GDM1 (cell line): ENCODE results near the gene ADAMTS10.
A peak's percentile ranks its signal among the peaks of the same experiment; 100 is the strongest.
"Not testable (repeated sequence)": the region's sequence is repeated elsewhere in the genome, so short reads cannot be mapped to it uniquely, and the experiment has no call there.

Experiments
- DNase-seq: peaks from one replicate; lab custom pipeline; 2025; lab: John Stamatoyannopoulos, UW

Gene ADAMTS10

DNA sequence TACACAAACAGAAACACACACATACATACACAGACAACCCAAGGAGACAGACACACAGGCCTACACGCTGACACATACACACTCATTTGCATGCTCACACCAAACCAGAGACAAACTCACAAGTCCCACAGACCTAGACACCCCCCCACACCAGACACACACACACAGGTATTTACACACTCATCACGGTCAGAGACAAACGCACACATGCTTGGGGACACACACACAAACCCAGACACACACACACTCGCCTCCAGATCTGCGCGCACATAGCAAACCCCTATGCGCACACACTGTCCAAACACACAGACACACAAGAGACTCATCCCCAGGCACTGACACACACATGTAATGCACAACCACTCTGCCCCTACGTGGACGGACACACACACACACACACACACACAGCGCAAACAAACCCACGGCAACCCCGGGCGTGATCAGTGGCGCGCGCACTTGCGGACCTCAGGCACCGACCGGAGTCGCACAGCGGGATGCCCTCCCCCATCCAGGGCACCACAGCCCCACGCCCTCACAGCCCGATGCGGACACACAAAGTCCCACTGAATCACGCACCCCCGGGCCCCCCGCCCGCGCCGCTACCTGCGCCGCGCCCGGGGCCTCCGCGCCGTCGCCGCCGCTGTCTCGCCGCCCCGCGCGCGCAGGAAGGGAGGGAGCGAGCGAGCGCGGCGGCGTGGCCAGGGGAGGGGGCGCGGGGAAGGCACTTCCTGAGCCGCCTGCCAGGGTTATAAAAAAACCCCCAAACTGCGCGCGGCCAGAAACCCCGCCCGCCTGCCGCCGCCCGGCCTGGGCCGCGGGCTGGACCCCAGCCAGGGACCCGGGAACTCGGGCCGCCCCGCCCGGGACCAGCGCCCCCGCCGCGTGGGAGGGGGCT is at the start of gene ADAMTS10:
TSS of gene ADAMTS10 (minus strand) at position 675 of the 895 bp plus-strand sequence. CDS start 5,005 bp downstream, outside the sequence.
- DNase-seq, result peak; percentile 54

GRCh38 chr19:8659905-8660304 is 49.4 kb upstream of the ADAMTS10 start:
- DNase-seq, result no peak

DNA sequence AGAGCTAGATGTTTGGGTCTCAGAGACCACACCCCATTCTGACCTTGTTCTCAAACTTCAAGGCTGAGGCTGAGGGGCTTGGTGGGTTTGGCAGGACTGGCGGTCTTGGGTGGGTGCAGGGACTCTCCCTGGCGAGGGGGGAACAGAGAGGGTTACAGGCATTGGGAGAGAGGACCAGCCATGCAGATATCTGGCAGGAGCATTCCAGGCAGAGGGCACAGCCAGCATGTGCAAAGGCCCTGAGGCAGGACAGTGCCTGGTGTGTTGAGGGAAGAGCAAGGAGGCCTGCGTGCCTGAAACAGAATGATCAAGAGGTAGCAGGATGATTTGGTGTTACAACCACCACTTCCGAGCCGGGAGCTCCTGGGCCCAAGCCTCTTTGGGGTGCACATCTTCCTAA is 47.4 kb upstream of the ADAMTS10 start:
- no peak for DNase-seq

DNA sequence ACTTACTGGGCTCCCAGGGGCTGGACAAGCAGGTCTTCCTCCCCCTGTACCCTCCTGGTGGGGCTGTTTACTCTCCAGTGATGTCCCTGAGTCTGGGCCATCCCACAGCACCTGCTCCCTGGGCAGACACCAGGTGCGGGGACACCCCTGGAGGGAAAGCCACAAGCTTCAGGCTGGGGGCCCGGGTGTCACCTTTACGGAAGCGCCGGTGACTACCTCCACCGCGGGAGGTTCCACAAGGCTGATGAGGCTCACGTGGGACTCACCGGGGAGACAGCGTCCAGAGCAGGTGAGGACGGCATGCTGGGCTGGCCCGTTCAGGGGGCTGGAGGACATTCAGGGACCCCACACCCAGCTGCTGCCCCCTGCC is 44.8 kb upstream of the ADAMTS10 start:
- no peak for DNase-seq

DNA sequence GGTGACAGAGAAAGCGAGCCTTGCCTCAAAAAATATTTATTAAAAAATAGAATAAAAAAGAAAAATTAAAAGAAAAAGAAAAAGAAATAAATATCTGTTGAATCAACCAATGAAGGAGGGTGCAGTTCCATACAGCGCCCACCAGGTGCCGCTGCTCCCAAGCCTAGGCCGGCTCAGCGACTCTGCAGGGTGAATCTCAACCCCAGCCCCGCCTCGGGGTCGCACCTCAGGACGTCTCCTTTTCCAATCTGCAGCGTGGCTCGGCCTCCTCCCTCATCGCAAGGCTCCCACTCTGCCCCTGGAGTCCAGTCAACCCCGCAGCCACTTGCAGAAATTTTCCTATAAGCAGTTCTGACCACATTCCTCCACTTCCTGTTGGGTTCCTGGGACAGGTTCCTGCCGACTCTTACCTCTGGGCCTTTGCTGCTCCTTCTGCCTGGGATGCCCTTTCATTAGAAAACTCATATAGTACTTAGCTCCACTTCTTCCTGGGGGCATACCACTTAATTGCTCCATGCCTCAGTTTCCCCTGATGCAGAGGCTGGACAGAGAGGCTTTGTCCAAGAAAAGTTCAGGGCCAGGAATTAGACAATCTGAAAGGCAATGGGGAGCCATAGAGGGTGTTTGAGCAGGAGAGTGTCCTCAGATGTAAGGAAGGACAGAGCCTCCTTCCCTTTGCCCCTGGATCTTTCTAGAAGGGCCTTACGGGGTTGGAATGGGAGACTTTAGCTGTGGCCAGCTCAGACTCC is 44.2 kb upstream of the ADAMTS10 start:
- peak; percentile 46 for DNase-seq

- no peak for DNase-seq
Observed at GRCh38 chr19:8648240-8648639, 37.7 kb upstream of the ADAMTS10 start.

- DNase-seq, result no peak
Observed at GRCh38 chr19:8643860-8644653, 33.5 kb upstream of the ADAMTS10 start.

DNA sequence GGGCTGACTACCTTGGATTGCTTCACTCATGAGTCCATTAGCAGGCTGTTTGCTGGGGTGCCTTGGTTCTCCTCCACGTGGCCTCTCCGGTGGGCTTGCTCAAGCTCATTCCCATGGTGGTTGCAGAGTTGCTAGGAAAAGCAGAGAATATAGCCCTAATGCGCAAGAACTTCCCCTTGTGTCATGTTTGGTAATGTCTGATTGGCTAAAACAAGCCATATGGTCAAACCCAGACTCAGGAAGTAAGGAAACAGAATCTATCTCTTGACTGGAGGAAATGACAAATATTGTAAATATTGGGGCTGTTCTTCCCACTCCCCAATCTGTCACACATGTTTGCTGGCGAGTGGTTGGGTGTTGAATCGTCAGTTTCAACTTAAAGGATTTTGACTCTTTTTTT is 32.0 kb upstream of the ADAMTS10 start:
- no peak for DNase-seq

DNA sequence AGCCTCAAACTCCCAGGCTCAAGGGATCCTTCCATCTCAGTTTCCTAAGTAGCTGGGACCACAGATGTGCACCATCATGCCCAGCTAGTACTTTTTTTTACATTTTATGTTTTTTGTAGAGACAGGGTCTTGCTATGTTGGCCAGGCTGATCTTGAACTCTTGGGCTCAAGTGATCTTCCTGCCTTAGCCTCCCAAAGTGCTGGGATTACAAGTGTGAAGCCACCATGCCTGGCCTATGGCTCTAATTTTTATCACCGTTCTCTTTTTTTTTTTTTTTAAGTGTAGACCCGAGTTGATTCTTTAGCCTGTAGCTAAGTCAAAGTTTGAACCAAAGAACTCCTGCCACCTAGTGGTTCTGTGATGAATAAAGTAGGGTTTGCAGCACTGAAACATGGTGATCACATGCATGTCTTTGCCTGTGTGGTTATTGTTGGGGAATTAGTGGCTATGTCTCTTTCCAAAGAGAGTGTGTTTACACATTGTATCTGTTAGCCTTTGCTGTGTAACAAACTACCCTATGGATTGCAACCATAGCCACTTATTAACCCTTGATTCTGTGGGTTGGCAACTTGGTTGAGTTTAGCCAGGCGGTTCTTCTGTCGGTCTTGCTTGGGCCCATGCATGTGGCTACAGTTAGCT is 31.5 kb upstream of the ADAMTS10 start:
- DNase-seq, result peak; percentile 34

DNA sequence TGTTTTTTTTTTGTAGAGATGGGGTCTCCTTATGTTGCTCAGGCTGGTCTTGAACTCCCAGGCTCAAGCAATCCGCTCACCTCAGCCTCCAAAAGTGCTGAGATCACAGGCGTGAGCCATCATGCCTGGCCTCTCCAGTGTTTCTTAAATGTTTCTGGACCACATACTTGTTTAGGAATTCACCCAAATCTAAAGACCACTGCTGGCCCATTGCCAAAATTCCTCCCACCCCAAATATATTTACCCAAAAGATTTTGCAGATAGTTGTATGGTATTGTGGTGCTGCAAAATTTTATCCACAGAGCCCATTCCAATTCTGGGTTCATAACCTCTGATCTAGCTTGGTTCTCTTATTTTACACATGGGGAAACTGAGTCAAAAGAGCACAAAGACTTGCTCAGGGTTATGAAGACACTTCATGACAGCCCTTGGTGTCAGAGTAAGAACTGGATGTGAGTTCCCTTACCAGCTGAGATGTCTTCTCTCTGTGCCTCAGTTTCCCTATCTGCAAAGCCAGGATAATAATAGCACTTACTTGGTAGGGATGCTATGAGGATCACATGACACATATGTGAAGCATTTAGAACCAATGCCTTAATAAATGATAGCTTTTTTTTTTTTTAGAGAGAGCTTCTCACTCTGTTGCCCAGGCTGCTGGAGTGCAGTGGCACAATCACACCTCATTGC is 30.8 kb upstream of the ADAMTS10 start:
- DNase-seq, result no peak

DNA sequence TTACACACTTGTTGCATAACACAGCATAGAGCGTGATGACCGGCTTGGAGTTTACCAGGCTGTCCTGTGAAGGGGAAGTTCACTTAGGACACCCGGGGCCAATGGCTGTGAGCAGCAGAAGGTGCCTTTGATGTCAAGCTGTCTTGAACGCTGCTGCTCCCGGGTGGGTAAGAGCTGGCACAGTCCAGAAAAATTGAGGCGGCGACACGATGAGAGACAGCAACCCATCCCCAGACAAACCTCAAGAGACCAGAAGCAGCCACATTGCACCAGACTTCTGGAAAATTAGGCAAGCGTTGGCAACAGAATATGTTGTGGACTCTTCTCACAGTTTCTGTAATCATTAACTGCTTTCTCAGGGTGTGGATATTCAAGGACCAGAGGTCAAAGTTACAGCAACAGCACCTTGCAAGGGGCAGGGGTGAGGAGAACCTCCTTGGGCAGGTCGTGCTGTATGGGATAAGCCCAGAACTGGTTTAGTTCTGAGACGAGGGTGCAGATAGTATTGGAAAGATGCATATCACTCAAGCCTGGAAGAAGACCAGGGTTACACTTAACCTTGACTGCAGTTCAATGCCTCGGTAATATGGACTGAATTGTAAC is 30.0 kb upstream of the ADAMTS10 start:
- DNase-seq, result no peak

GRCh38 chr19:8639821-8640401 is 29.4 kb upstream of the ADAMTS10 start:
- no peak for DNase-seq

- peak; percentile 56 for DNase-seq
Observed at GRCh38 chr19:8638078-8638619, 27.6 kb upstream of the ADAMTS10 start.

DNA sequence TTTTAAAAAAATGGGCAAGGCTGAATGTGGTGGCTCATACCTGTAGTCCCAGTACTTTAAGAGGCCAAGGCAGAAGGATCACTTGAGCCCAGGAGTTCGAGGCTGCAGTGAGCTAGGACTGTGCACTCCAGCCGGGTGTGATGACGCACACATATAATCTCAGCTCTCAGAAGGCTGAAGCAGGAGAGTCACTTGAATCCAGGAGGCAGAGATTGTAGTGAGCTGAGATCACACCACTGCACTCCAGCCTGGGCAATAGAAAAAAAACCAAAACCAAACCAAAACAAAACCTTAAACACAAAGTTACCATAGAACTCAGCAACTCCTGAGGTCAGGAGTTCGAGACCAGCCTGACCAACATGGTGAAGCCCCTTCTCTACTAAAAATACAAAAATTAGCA is 26.6 kb upstream of the ADAMTS10 start:
- not testable (repeated sequence) for DNase-seq

DNA sequence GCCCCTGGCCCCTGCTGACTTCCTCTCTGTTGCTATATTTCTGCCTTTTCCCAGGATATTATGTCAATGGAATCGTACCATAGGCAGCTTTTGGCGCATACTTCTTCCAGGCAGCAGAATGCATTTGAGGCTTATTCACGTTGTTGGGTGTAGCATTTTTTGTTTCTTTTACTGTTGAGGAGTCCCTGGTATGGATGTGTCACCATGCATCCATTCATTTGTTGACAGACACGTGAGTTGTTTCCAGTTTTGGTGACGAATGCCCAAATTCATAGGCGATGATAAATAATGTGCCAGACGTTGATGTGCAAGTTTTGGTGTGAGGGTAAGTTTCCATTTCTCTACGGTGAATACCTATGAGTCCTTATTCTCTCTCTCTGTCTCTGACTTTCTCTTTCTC is 24.9 kb upstream of the ADAMTS10 start:
- no peak for DNase-seq

DNA sequence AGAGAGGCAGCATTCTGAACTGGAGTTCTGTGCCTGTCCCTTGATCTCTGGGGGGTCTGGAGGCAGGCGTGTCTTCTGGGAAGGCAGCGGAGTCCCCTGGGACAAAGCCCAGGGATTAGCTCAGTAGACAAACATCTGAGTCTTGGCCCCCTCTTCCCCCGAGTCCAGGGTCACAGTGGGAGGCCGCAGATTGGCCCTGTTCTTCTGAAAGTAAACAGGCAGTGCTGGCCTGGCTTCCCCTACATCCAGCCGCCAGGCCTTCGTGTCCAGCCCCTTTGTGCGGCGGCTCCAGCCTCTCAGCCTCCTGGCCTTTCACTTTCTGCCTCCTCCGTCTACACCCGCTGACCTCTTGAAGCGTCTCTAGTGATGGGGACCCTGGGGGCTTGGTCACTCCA is 20.9 kb upstream of the ADAMTS10 start:
- no peak for DNase-seq

- DNase-seq, result no peak
Observed at GRCh38 chr19:8630796-8631424, 20.4 kb upstream of the ADAMTS10 start.

GRCh38 chr19:8629996-8630683 is 19.6 kb upstream of the ADAMTS10 start, which contains the start of gene NFILZ:
NFILZ (plus strand) TSS chr19:8630633; CDS start chr19:8676766, 46,133 bp downstream.
- no peak for DNase-seq

DNA sequence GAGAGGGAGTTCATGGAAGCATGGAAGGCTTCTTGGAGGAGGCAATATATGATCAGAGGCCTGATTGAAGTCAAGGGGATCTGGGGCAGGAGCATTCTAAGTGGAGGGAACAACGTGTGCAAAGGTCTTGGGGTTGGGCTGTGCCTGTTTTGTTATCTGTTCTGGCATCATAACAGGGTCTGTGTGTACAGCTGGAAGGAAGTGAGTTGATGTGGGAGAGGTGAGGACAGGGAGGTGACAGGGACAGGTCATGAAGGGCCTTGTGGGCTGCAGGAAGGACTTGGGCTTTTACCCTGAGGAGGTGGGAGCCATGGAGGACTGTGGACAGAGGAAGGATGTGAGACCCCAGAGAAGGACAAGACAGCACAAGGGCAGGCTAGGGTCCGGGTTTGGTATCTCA is 18.7 kb upstream of the ADAMTS10 start:
- DNase-seq, result no peak
